DMS 273 (cell line): ENCODE measurements around the gene ADAD1.

Experiments used
- DNase-seq: peaks from one replicate; lab custom pipeline; 2025; ENCODE audit not compliant: unreplicated experiment; lab: John Stamatoyannopoulos, UW

Gene ADAD1

DNA sequence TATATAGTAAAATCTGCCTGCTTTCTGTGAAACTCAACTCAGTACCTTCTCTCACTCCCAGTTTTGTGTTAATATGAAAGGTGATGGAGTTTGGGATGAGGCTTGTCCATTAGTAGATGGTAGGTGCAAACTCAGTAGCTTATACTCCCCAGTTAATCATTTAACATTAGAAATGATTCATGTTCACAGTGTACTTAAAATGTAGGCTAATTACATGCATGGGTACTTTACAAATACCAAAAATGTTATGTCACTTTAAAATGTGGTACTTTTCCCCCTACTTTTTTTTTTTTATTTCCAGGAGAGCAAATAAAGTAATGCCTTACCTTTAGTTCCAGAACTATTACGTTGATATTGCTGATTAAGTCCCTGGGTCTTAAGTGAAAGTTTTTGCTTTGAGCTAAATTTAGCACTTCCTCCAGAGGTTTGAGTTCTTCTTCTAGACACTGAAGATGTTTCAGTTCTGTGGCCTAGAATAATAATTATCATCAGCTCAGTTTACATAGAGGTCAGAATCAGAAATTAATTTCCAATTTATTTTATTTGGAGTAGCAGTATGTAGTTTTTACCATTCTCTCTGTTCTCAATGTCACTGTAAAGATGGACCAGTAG is 74.7 kb downstream of the ADAD1 start:
- no peak for DNase-seq

DNA sequence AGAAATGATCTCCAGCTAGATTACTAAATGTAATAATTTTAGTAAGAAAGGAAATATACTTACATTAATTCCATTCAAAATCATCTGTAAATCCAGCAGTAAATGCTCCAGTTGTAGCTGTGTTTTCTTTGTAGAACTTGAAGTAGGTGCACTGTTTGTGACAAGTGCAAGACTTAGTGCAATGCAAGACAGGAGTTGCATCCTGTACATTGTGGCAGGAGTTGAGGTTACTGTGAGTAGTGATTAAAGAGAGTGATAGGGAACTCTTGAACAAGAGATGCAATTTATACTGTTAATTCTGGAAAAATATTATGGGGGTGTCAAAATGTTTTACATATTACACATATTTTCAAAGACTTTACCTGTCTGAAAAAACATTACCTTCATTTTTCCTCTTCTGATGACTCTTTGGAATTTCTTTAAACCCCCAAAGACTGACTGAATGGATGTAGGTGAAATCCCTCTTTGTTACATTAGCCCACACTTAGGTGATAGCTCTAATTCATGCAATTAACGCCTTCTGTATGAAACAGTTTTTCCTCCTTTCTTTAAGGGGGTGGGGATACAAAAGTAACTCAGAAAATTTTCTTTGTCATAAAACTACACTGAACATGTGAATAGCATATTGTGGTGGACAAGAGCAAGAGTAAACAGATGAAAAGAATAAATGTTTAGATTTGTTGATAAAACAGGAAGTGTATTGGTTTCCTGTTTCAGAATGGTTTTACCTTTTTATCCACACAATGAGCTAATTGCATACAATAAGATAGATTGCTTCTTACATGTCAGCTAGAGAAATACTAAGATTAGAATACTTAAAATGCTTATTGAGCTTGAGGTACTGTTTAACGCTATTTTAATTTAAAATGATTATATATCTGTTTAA is 77.7 kb downstream of the ADAD1 start, which contains the start of gene IL2:
Gene IL2, minus strand, starts transcription at position 495 of the 886 bp plus-strand sequence. Its CDS starts 285 bp downstream, at position 210.
- DNase-seq = no peak

DNA sequence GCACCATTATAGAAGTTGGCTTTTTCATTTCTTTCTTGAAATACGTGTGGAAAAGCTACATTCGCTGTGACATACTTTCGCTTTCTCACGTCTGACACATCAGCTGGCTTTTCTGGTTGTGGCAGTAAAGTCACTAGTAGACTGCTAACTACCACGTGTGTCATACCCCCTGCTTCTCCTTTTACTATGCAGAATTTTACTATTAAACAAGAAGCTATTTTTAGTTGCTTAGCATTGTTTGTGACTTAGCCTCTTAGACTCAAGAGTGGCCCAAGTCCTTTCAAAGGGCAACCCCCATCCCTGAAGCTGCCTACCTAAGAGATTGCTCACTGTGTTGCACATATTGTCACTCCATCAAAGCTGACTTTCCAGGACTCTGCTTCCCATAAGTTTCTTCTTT is 79.8 kb downstream of the ADAD1 start:
- DNase-seq = no peak

DNA sequence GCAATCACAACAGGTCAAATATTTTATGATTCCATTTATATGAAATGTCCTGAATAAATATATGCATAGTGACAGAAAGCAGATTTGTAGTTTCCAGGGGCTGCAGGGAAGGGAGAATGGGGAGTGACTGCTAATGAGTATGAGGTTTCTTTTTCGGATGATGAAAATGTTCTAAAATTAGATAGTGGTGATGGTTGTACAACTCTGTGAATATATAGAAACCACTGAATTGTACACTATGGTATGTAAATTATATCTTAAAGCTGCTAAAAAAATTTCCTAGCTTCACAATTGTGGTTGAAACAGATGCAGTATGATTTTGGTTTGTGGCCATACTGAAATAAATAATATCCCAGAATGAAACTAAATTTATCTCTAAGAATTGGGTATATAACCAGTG is 90.6 kb downstream of the ADAD1 start:
- DNase-seq = no peak

DNA sequence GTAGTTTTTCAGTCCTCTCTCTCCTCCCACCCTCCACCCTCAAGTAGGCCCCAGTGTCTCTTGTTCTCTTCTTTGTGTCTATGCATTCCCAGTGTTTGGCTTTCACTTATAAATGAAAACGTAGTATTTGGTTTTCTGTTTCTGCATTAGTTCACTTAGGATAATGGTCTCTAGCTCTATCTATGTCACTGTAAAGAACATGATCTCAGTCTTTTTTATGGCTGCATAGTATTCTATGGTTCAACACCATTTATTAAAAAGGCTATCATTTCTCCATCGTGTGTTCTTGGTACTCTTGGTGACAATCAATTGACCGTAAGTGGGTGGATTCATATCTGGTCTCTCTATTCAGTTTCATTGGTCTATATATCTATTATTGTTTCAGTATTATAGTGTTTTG is 96.4 kb downstream of the ADAD1 start:
- no peak for DNase-seq

DNA sequence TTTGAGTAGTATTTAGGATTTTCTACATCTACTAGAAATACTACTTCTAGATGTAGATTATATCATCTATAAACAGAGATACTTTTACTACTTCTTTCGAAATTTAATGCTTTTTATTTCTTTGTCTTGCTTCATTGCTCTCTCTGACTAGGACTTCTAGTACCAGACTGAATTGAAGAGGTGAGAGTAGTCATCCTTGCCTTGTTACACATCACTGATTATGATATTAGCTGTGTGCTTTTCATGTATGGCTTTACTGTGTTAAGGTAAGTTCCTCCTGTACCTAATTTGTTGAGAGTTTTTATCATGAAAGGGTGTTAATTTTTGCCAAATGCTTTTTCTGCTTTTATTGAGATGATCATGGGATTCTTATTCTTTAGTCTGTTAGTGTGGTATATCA is 97.3 kb downstream of the ADAD1 start:
- DNase-seq = no peak

DNA sequence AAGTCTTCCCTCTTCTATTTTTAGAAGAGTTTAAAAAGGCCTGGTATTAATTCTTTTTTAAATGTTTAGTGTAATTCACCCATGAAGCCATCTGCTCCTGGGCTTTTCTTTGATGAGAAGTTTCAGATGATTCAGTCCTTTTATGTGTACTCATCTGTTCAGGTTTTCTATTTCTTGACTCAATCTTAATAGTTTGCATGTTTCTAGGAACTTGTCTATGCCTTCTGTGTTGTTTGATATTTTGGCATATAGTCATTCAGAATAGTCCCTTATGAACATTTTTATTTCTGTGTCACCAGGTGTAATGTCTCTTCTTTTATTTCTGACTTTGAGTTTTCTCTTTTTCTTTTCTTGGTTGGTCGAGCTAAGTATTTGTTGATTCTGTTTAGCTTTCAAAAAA is 97.9 kb downstream of the ADAD1 start:
- no peak for DNase-seq
